HepG2 (cell line): Measurements from ENCODE around the gene NOC2L. TPM values are rescaled to one million over a fixed set of nuclear protein-coding genes. Genes with fewer than 3 reads are reported as not detected.

Source experiments
- DMAP1 ChIP-seq: IDR thresholded peaks from 2 replicates; pipeline ENCODE4 v1.6.1; 2016
- GABPB1 ChIP-seq: IDR thresholded peaks from 2 replicates; pipeline ENCODE4 v1.6.1; 2016; ENCODE audit warnings: mild to moderate bottlenecking, missing genetic modification reagents, moderate library complexity, missing compliant biosample characterization
- HDAC6 ChIP-seq: fragments of 200-600 bp; sonication (generic); IDR thresholded peaks from 2 replicates; pipeline ENCODE4 v1.7.0; 2017; ENCODE audit warnings: mild to moderate bottlenecking, antibody characterized with exemption, low read length, low read depth
- HNRNPUL1 ChIP-seq: fragments of 200-400 bp; formaldehyde crosslinking; IDR thresholded peaks from 2 replicates; pipeline ENCODE4 v1.6.1; 2017; ENCODE audit warnings: low read depth, mild to moderate bottlenecking, low read length, moderate library complexity
- IKZF4 ChIP-seq: sonication (generic); formaldehyde crosslinking; IDR thresholded peaks from 2 replicates; pipeline ENCODE4 v1.5.1; 2020; ENCODE audit warnings: borderline replicate concordance, mild to moderate bottlenecking, low read depth, missing genetic modification reagents; ENCODE audit errors: not compliant biosample characterization
- JDP2 ChIP-seq: sonication (generic); formaldehyde crosslinking; IDR thresholded peaks from 2 replicates; pipeline ENCODE4 v1.8.1; 2022; ENCODE audit warnings: missing genetic modification reagents, borderline replicate concordance
- KDM5B ChIP-seq: sonication (generic); formaldehyde crosslinking; IDR thresholded peaks from 2 replicates; pipeline ENCODE4 v1.4.0; 2020; ENCODE audit warnings: missing genetic modification reagents, mild to moderate bottlenecking, borderline replicate concordance
- MIXL1 ChIP-seq: IDR thresholded peaks from 2 replicates; pipeline ENCODE4 v1.6.1; 2016
- MTF1 ChIP-seq: sonication (generic); formaldehyde crosslinking; IDR thresholded peaks from 2 replicates; pipeline ENCODE4 v1.5.0; 2020; ENCODE audit warnings: missing genetic modification reagents
- NFRKB ChIP-seq: fragments of 450-650 bp; IDR thresholded peaks from 2 replicates; pipeline ENCODE4 v1.6.1; 2017
- PCBP2 ChIP-seq: fragments of 200-400 bp; formaldehyde crosslinking; optimal IDR thresholded peaks from 2 replicates; pipeline ENCODE3; 2018; ENCODE audit warnings: low read length, low read depth; ENCODE audit not compliant: poor library complexity, severe bottlenecking
- PHB2 ChIP-seq: fragments of 450-650 bp; IDR thresholded peaks from 2 replicates; pipeline ENCODE4 v1.6.1; 2018; ENCODE audit not compliant: partially characterized antibody
- PITX1 ChIP-seq: sonication (generic); formaldehyde crosslinking; IDR thresholded peaks from 2 replicates; pipeline ENCODE4 v1.5.1; 2020; ENCODE audit warnings: mild to moderate bottlenecking, missing genetic modification reagents
- RARA ChIP-seq: IDR thresholded peaks from 2 replicates; pipeline ENCODE4 v1.6.1; 2016; ENCODE audit warnings: missing genetic modification reagents, missing compliant biosample characterization
- SIX4 ChIP-seq: sonication (generic); formaldehyde crosslinking; IDR thresholded peaks from 2 replicates; pipeline ENCODE4 v1.4.0; 2020; ENCODE audit warnings: missing genetic modification reagents
- TP53 ChIP-seq: sonication (generic); formaldehyde crosslinking; conservative IDR thresholded peaks from 2 replicates; pipeline ENCODE4 v1.4.0; 2020; ENCODE audit warnings: missing genetic modification reagents
- ZBTB3 ChIP-seq: sonication (generic); formaldehyde crosslinking; IDR thresholded peaks from 2 replicates; pipeline ENCODE4 v1.4.0; 2020; ENCODE audit warnings: low read depth, mild to moderate bottlenecking, moderate library complexity, missing genetic modification reagents, borderline replicate concordance
- ZNF20 ChIP-seq: sonication (generic); formaldehyde crosslinking; IDR thresholded peaks from 2 replicates; pipeline ENCODE4 v1.4.0; 2020; ENCODE audit warnings: mild to moderate bottlenecking, moderate library complexity, missing genetic modification reagents
- ZNF234 ChIP-seq: sonication (generic); formaldehyde crosslinking; conservative IDR thresholded peaks from 2 replicates; pipeline ENCODE4 v1.5.1; 2020; ENCODE audit warnings: mild to moderate bottlenecking, missing genetic modification reagents
- ZNF468 ChIP-seq: sonication (generic); formaldehyde crosslinking; IDR thresholded peaks from 2 replicates; pipeline ENCODE4 v1.8.0; 2022; ENCODE audit warnings: mild to moderate bottlenecking, moderate library complexity, missing genetic modification reagents
- polyA plus RNA-seq, 8 experiments: library from polyadenylated mRNA; depleted of rRNA in 3 of 8; stranded (reverse) in 7 of 8; unstranded in 1 of 8; fragments of >200 nt; fragmentation: Illumina TruSeq in 4 of 8; extraction: Trizol in 4 of 8; gene quantifications; 2 replicates each; pipeline versions ENCODE4 v1.2.1 to v1.2.3, GENCODE V29; 2011 to 2016; ENCODE audit warnings: low read depth in 4 of 8, missing spikeins in 1 of 8, mixed read lengths in 1 of 8; ENCODE audit not compliant: insufficient read depth in 1 of 8
- total RNA-seq, 5 experiments: library from RNA; depleted of rRNA; stranded (reverse); fragments of >200 nt; fragmentation: Illumina TruSeq; extraction: Trizol; gene quantifications; 2 replicates each; pipeline ENCODE4 v1.2.3, GENCODE V29; 2016; ENCODE audit warnings: low read depth in 1 of 5
- TF ChIP-seq, protein P1 (sequence below): sonication (generic); formaldehyde crosslinking; IDR thresholded peaks from 2 replicates; pipeline ENCODE4 v1.5.0; 2020; ENCODE audit warnings: missing genetic modification reagents
- TF ChIP-seq, protein P2 (sequence below): sonication (generic); formaldehyde crosslinking; IDR thresholded peaks from 2 replicates; pipeline ENCODE4 v1.4.0; 2020; ENCODE audit warnings: low read depth, missing genetic modification reagents

The NOC2L gene
- total and polyA plus RNA-seq, 2 of the 13 experiments (the other 11 are each of a cell fraction or from before 2014, with no cell fraction given) = 32.0 to 103 TPM

GRCh38 chr1:1006305-1007159, 47.5 kb upstream of the NOC2L start (continued):
- TF ChIP-seq, protein P1, sequence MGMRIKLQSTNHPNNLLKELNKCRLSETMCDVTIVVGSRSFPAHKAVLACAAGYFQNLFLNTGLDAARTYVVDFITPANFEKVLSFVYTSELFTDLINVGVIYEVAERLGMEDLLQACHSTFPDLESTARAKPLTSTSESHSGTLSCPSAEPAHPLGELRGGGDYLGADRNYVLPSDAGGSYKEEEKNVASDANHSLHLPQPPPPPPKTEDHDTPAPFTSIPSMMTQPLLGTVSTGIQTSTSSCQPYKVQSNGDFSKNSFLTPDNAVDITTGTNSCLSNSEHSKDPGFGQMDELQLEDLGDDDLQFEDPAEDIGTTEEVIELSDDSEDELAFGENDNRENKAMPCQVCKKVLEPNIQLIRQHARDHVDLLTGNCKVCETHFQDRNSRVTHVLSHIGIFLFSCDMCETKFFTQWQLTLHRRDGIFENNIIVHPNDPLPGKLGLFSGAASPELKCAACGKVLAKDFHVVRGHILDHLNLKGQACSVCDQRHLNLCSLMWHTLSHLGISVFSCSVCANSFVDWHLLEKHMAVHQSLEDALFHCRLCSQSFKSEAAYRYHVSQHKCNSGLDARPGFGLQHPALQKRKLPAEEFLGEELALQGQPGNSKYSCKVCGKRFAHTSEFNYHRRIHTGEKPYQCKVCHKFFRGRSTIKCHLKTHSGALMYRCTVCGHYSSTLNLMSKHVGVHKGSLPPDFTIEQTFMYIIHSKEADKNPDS (CRISPR knock-in tag) = no peak
- TF ChIP-seq IKZF4 (peak; percentile 82), MIXL1 (peak; percentile 80), SIX4 (CRISPR knock-in tag) (peak; percentile 49; the same call in 1 of the 2 replicates), ZNF468 (no peak), NFRKB (no peak), PCBP2 (no peak), HDAC6 (no peak), ZBTB3 (CRISPR knock-in tag) (no peak; the same call in 1 of the 2 replicates), ZNF234 (CRISPR knock-in tag) (no peak), DMAP1 (CRISPR knock-in tag) (peak; percentile 93), JDP2 (CRISPR knock-in tag) (no peak), TP53 (CRISPR knock-in tag) (0 out of 2 replicates have a peak, but pooled peaks have one; percentile 60), PITX1 (CRISPR knock-in tag) (peak; percentile 79), HNRNPUL1 (no peak), ZNF20 (CRISPR knock-in tag) (no peak), MTF1 (CRISPR knock-in tag) (no peak), RARA (CRISPR knock-in tag) (peak; percentile 88), PHB2 (no peak), KDM5B (CRISPR knock-in tag) (peak; percentile 64; the same call in 1 of the 2 replicates), GABPB1 (CRISPR knock-in tag) (peak; percentile 92)
- TF ChIP-seq, protein P2, sequence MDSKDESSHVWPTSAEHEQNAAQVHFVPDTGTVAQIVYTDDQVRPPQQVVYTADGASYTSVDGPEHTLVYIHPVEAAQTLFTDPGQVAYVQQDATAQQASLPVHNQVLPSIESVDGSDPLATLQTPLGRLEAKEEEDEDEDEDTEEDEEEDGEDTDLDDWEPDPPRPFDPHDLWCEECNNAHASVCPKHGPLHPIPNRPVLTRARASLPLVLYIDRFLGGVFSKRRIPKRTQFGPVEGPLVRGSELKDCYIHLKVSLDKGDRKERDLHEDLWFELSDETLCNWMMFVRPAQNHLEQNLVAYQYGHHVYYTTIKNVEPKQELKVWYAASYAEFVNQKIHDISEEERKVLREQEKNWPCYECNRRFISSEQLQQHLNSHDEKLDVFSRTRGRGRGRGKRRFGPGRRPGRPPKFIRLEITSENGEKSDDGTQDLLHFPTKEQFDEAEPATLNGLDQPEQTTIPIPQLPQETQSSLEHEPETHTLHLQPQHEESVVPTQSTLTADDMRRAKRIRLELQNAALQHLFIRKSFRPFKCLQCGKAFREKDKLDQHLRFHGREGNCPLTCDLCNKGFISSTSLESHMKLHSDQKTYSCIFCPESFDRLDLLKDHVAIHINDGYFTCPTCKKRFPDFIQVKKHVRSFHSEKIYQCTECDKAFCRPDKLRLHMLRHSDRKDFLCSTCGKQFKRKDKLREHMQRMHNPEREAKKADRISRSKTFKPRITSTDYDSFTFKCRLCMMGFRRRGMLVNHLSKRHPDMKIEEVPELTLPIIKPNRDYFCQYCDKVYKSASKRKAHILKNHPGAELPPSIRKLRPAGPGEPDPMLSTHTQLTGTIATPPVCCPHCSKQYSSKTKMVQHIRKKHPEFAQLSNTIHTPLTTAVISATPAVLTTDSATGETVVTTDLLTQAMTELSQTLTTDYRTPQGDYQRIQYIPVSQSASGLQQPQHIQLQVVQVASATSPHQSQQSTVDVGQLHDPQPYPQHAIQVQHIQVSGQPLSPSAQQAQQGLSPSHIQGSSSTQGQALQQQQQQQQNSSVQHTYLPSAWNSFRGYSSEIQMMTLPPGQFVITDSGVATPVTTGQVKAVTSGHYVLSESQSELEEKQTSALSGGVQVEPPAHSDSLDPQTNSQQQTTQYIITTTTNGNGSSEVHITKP = 0 out of 2 replicates have a peak, but pooled peaks have one; percentile 33
